OCI-LY7 (cell line): ENCODE data around the gene APBB1IP. TPM values are rescaled to one million over a fixed set of nuclear protein-coding genes. Genes with fewer than 3 reads are reported as not detected.
A peak's percentile ranks its signal among the peaks of the same experiment; 100 is the strongest.
"Not testable (repeated sequence)": the region's sequence is repeated elsewhere in the genome, so short reads cannot be mapped to it uniquely, and the experiment has no call there.

Experiments
- BruUV-seq: library from RNA; stranded (reverse); fragments of 400-500 nt; replicated peaks from 2 replicates; lab custom pipeline; 2021; lab: Mats Ljungman, UMichigan
- CTCF ChIA-PET: fragments of 300-600 bp; sonication (Branson Sonifier 250); formaldehyde crosslinking; loops from one replicate; lab custom pipeline; 2022; ENCODE audit warnings: antibody characterized with exemption; ENCODE audit not compliant: unreplicated experiment; lab: Charles Lee
- POLR2A ChIA-PET: fragments of 300-600 bp; sonication (Branson Sonifier 250); formaldehyde crosslinking; loops from one replicate; lab custom pipeline; 2022; ENCODE audit warnings: antibody characterized with exemption; lab: Charles Lee
- DNase-seq: peaks from one replicate; pipeline ENCODE4 v3.0.0-alpha.2; 2015; ENCODE audit warnings: low spot score
- H2AFZ ChIP-seq: fragments of 200-600 bp; sonication (generic), shearing (Covaris generic); 2 replicates; pipeline ENCODE4 v1.6.1; 2014; ENCODE audit warnings: mild to moderate bottlenecking, antibody characterized with exemption, low read length, moderate library complexity
- H3K27ac ChIP-seq: fragments of 200-600 bp; sonication (generic); 2 replicates; pipeline ENCODE4 v1.5.1; 2014; ENCODE audit warnings: mixed run types, low read depth, mild to moderate bottlenecking, moderate library complexity, low read length, inconsistent platforms; ENCODE audit not compliant: poor library complexity, severe bottlenecking
- H3K36me3 ChIP-seq: fragments of 200-600 bp; sonication (generic); 2 replicates; pipeline ENCODE4 v1.6.1; 2014; ENCODE audit warnings: mild to moderate bottlenecking, antibody characterized with exemption, low read length, moderate library complexity, mixed read lengths; ENCODE audit not compliant: insufficient read depth
- H3K4me1 ChIP-seq: fragments of 200-600 bp; sonication (generic); 2 replicates; pipeline ENCODE4 v1.5.1; 2014; ENCODE audit warnings: mild to moderate bottlenecking, low read length; ENCODE audit not compliant: insufficient read depth, poor library complexity, severe bottlenecking
- H3K4me2 ChIP-seq: fragments of 200-600 bp; sonication (generic); 2 replicates; pipeline ENCODE4 v1.6.1; 2014; ENCODE audit warnings: mild to moderate bottlenecking, low read length
- H3K4me3 ChIP-seq: fragments of 200-600 bp; sonication (generic); 2 replicates; pipeline ENCODE4 v1.5.1; 2014; ENCODE audit warnings: mild to moderate bottlenecking, low read depth, low read length; ENCODE audit not compliant: poor library complexity, severe bottlenecking
- H3K79me2 ChIP-seq: fragments of 200-600 bp; sonication (generic); 2 replicates; pipeline ENCODE4 v1.6.1; 2016; ENCODE audit warnings: low read depth, mild to moderate bottlenecking, low read length, moderate library complexity, mixed read lengths; ENCODE audit not compliant: insufficient read depth
- H3K9me2 ChIP-seq: fragments of 200-600 bp; sonication (generic); 2 replicates; pipeline ENCODE4 v1.6.1; 2016; ENCODE audit warnings: mild to moderate bottlenecking, low read length, mixed read lengths; ENCODE audit not compliant: insufficient read depth
- H3K9me3 ChIP-seq: fragments of 200-600 bp; sonication (generic); 2 replicates; pipeline ENCODE4 v1.6.1; 2014; ENCODE audit warnings: mild to moderate bottlenecking, mixed run types, low read length, mixed read lengths
- H4K20me1 ChIP-seq: fragments of 200-600 bp; sonication (generic); 2 replicates; pipeline ENCODE4 v1.6.1; 2014; ENCODE audit warnings: mild to moderate bottlenecking, antibody characterized with exemption, low read length, moderate library complexity, mixed read lengths; ENCODE audit not compliant: insufficient read depth
- CTCF ChIP-seq: fragments of 200-600 bp; sonication (generic); conservative IDR thresholded peaks from 2 replicates; pipeline ENCODE4 v1.5.1; 2014; ENCODE audit warnings: mild to moderate bottlenecking, antibody characterized with exemption, low read length, moderate library complexity, mixed read lengths
- EZH2phosphoT487 ChIP-seq: fragments of 200-600 bp; sonication (generic); IDR thresholded peaks from 2 replicates; pipeline ENCODE4 v1.6.1; 2018; ENCODE audit warnings: low read depth, borderline replicate concordance, mild to moderate bottlenecking, mixed run types, antibody characterized with exemption, low read length, moderate library complexity, mixed read lengths
- intact Hi-C: fragments of 100-400 bp; cut with micrococcal nuclease; formaldehyde crosslinking; loops from one replicate; pipeline ENCODE4 v1.10.0; 2022; ENCODE audit not compliant: unreplicated experiment
- total RNA-seq, 2 experiments: library from RNA; depleted of rRNA in 1 of 2; stranded (reverse); fragments of >200 nt in 1 of 2; shearing (Covaris generic) in 1 of 2; gene quantifications; 2 replicates each; pipeline ENCODE4 v1.2.3, GENCODE V29; 2014 to 2022

The APBB1IP gene
- total RNA-seq, 2 experiments from 2014 or later = 65.8 to 167 TPM

GRCh38 chr10:26472492-26472778, 34.3 kb downstream of the APBB1IP start:
- no peak overlapping the region for H3K4me2 ChIP-seq
- H3K4me3 ChIP-seq = no peak overlapping the region
- peaks cover 19% of the 10 kb centered on the region; the same call in 1 of the 2 replicates for H4K20me1 ChIP-seq
- no peak overlapping the region for H2AFZ ChIP-seq
- intact Hi-C loops = no loop called here
- H3K27ac ChIP-seq = no peak overlapping the region
- H3K9me2 ChIP-seq = no peaks in the 10 kb centered on the region
- ChIA-PET CTCF (no interaction called here), POLR2A (interaction anchor here (1.0 to 1.3 kb wide), 3 partner anchors 10 to 30 kb away, joined by 3 to 5 read pairs (median 4); no protein-coding TSS in a partner anchor)
- H3K9me3 ChIP-seq = no peaks in the 10 kb centered on the region
- no peak for TF ChIP-seq CTCF
- peaks cover 61% of the 10 kb centered on the region for H3K4me1 ChIP-seq
- H3K36me3 ChIP-seq = peaks cover 94% of the 10 kb centered on the region
- peaks cover 99% of the 10 kb centered on the region for H3K79me2 ChIP-seq
- no TSS peak for BruUV-seq
- no peak for DNase-seq

GRCh38 chr10:26474026-26474425, 35.9 kb downstream of the APBB1IP start:
- no peaks in the 10 kb centered on the region for H3K9me3 ChIP-seq
- no peak overlapping the region for H3K4me3 ChIP-seq
- DNase-seq = no peak
- peak overlapping the region; percentile 27 for H3K27ac ChIP-seq
- H3K79me2 ChIP-seq = peaks cover 99% of the 10 kb centered on the region
- TF ChIP-seq EZH2phosphoT487 (no peak), CTCF (no peak)
- peaks cover 61% of the 10 kb centered on the region for H3K4me1 ChIP-seq
- intact Hi-C loops = no loop called here
- no peaks in the 10 kb centered on the region for H3K9me2 ChIP-seq
- POLR2A ChIA-PET = interaction anchor here (0.6 to 1.0 kb wide), 2 partner anchors 21 to 380 kb away, joined by 3 read pairs; no protein-coding TSS in a partner anchor
- peaks cover 19% of the 10 kb centered on the region; the same call in 1 of the 2 replicates for H4K20me1 ChIP-seq
- peaks cover 90% of the 10 kb centered on the region for H3K36me3 ChIP-seq
- H3K4me2 ChIP-seq = no peak overlapping the region
- CTCF ChIA-PET = no interaction called here
- no peak overlapping the region for H2AFZ ChIP-seq
- no TSS peak for BruUV-seq

GRCh38 chr10:26474845-26475244, 36.7 kb downstream of the APBB1IP start:
- Histone ChIP-seq H3K4me1 (peaks cover 69% of the 10 kb centered on the region), H3K27ac (peak overlapping the region; percentile 27), H3K36me3 (peaks cover 83% of the 10 kb centered on the region), H3K79me2 (peaks cover 99% of the 10 kb centered on the region), H4K20me1 (peaks cover 19% of the 10 kb centered on the region; the same call in 1 of the 2 replicates)
- POLR2A ChIA-PET = interaction anchor here (0.9 to 1.4 kb wide), 3 partner anchors 18 to 73 kb away, joined by 3 to 8 read pairs (median 3); no protein-coding TSS in a partner anchor
- BruUV-seq, DNase-seq, H3K4me2 ChIP-seq, H3K9me2 ChIP-seq, H2AFZ ChIP-seq, CTCF ChIA-PET, intact Hi-C loops, H3K9me3 ChIP-seq, H3K4me3 ChIP-seq: not testable (repeated sequence)
